Measurements from ENCODE around the gene FGD4. TPM values are rescaled to one million over a fixed set of nuclear protein-coding genes. Genes with fewer than 3 reads are reported as not detected.

Gene FGD4
- total RNA-seq, 2 experiments from 2014 or later = 0.25 to 0.34 TPM

DNA sequence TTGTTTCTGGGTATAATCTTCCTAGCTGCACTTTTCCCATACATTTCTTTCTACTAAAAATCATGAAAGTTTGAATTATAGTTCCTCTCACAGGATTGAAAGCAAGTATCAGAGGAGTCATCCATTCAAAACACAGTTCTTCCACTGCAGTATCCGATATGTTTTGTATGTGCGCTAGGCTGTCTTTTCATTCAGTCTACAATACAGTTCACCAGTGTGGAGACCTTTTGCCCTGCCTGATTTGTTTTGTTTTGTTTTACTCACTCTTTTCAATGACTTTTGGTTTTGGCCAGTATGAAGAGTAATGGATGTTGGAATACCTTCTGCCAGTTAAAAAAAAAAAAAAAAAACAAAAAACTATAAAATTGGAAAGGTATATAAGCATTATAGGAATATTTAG is 91.4 kb downstream of the FGD4 start:
- no peak overlapping the region for H3K4me3 Mint-ChIP-seq
- no peak overlapping the region for H3K27ac Mint-ChIP-seq
- no peak for ATAC-seq (ENCODE audit: poor library complexity)
- intact Hi-C loops (cut with DNase I, micrococcal nuclease) = no loop called here
- POLR2A ChIA-PET = no interaction called here
- H3K27me3 Mint-ChIP-seq = peaks cover 4% of the 10 kb centered on the region
- Histone ChIP-seq H3K27ac (ENCODE audit: low read depth in 1 of 2, low read length in 2 of 2) (no peak overlapping the region), H3K9me3 (ENCODE audit: control insufficient read depth in 1 of 2, insufficient read depth in 1 of 2, low read length in 2 of 2) (no peaks in the 10 kb centered on the region), H3K27me3 (ENCODE audit: control insufficient read depth in 1 of 2, insufficient read depth in 2 of 2, low read length in 2 of 2) (no peaks in the 10 kb centered on the region), H3K4me1 (ENCODE audit: insufficient read depth, low read length) (no peaks in the 10 kb centered on the region), H3K4me3 (ENCODE audit: low read length) (no peak overlapping the region), H3K36me3 (ENCODE audit: insufficient read depth, low read length) (no peaks in the 10 kb centered on the region)
- no peak for DNase-seq
- TF ChIP-seq, protein P1, sequence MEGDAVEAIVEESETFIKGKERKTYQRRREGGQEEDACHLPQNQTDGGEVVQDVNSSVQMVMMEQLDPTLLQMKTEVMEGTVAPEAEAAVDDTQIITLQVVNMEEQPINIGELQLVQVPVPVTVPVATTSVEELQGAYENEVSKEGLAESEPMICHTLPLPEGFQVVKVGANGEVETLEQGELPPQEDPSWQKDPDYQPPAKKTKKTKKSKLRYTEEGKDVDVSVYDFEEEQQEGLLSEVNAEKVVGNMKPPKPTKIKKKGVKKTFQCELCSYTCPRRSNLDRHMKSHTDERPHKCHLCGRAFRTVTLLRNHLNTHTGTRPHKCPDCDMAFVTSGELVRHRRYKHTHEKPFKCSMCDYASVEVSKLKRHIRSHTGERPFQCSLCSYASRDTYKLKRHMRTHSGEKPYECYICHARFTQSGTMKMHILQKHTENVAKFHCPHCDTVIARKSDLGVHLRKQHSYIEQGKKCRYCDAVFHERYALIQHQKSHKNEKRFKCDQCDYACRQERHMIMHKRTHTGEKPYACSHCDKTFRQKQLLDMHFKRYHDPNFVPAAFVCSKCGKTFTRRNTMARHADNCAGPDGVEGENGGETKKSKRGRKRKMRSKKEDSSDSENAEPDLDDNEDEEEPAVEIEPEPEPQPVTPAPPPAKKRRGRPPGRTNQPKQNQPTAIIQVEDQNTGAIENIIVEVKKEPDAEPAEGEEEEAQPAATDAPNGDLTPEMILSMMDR (IDR thresholded peaks at IDR 0.05) = no peak
- H3K4me1 Mint-ChIP-seq (ENCODE audit: low read depth) = no peaks in the 10 kb centered on the region
- no peaks in the 10 kb centered on the region for H3K9me3 Mint-ChIP-seq
- H3K36me3 Mint-ChIP-seq (ENCODE audit: low read depth) = no peaks in the 10 kb centered on the region
- CTCF ChIA-PET = no interaction called here

DNA sequence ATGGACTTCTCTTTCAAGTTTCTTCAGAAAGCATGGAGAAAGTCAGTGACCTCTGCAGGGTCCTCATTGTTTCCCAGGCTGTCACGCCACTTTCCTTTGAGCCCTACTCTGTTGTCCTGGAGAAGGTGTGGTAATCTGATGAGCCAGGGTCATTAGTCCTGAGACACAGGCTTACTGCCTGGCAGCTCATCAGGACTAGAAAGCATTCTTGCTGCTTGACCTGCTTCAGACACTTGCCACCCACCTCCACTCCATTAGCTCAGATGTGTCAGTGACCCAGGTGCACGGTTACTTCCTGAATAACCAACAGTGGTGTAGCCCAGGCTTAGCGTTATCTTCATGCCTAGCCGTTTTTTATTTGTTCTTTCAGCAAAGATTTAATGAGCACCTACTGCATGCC is 93.9 kb downstream of the FGD4 start:
- Histone ChIP-seq H3K4me1 (ENCODE audit: insufficient read depth, low read length) (no peaks in the 10 kb centered on the region), H3K36me3 (ENCODE audit: insufficient read depth, low read length) (no peaks in the 10 kb centered on the region), H3K4me3 (ENCODE audit: low read length) (no peak overlapping the region), H3K9me3 (ENCODE audit: control insufficient read depth in 1 of 2, insufficient read depth in 1 of 2, low read length in 2 of 2) (no peaks in the 10 kb centered on the region), H3K27me3 (ENCODE audit: control insufficient read depth in 1 of 2, insufficient read depth in 2 of 2, low read length in 2 of 2) (no peaks in the 10 kb centered on the region), H3K27ac (ENCODE audit: low read depth in 1 of 2, low read length in 2 of 2) (no peak overlapping the region)
- ATAC-seq (ENCODE audit: poor library complexity) (no peak), DNase-seq (no peak)
- Mint-ChIP-seq H3K9me3 (no peaks in the 10 kb centered on the region), H3K27me3 (peaks cover 4% of the 10 kb centered on the region), H3K27ac (no peak overlapping the region), H3K36me3 (ENCODE audit: low read depth) (no peaks in the 10 kb centered on the region), H3K4me3 (no peak overlapping the region), H3K4me1 (ENCODE audit: low read depth) (no peaks in the 10 kb centered on the region)
- TF ChIP-seq, protein P1 (IDR thresholded peaks at IDR 0.05) = no peak
- intact Hi-C loops (cut with DNase I, micrococcal nuclease) = no loop called here
- ChIA-PET POLR2A (no interaction called here), CTCF (no interaction called here)

DNA sequence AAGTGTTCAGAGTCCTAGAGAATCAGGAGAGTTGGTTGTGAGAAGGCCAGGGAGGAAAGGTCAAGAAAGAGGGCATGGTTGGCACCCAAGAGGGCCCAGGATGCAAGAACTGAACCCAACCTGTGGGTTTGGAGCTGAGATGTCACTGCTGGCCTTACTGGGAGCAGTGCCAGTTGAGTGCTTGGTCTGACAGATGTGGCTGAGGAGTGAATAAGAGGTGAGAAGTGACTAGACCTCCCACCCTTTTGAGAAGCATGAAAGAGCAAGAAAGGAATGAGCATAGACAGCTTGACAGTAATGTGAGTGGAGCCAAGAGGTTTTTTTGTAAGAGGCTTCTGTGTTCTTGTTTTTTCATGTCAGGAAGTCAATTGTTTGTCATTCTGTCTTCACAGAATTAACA is 95.3 kb downstream of the FGD4 start:
- no peaks in the 10 kb centered on the region for H3K27me3 ChIP-seq (ENCODE audit: control insufficient read depth in 1 of 2, insufficient read depth in 2 of 2, low read length in 2 of 2)
- CTCF ChIA-PET = no interaction called here
- TF ChIP-seq, protein P1 (IDR thresholded peaks at IDR 0.05) = no peak
- intact Hi-C loops (cut with DNase I, micrococcal nuclease) = no loop called here
- H3K9me3 Mint-ChIP-seq = no peaks in the 10 kb centered on the region
- ATAC-seq (ENCODE audit: poor library complexity) (no peak), DNase-seq (peak in 2 of 14 experiments; percentile 7 to 24)
- no peaks in the 10 kb centered on the region for H3K9me3 ChIP-seq (ENCODE audit: control insufficient read depth in 1 of 2, insufficient read depth in 1 of 2, low read length in 2 of 2)
- no peaks in the 10 kb centered on the region for H3K4me1 ChIP-seq (ENCODE audit: insufficient read depth, low read length)
- H3K36me3 ChIP-seq (ENCODE audit: insufficient read depth, low read length) = no peaks in the 10 kb centered on the region
- no peaks in the 10 kb centered on the region for H3K36me3 Mint-ChIP-seq (ENCODE audit: low read depth)
- peaks cover 4% of the 10 kb centered on the region for H3K27me3 Mint-ChIP-seq
- POLR2A ChIA-PET = no interaction called here
- H3K4me1 Mint-ChIP-seq (ENCODE audit: low read depth) = no peaks in the 10 kb centered on the region
- no peak overlapping the region for H3K27ac ChIP-seq (ENCODE audit: low read depth in 1 of 2, low read length in 2 of 2)
- no peak overlapping the region for H3K27ac Mint-ChIP-seq
- H3K4me3 ChIP-seq (ENCODE audit: low read length) = no peak overlapping the region
- H3K4me3 Mint-ChIP-seq = no peak overlapping the region
